Measurements from ENCODE around the gene SYNE1.
A peak's percentile ranks its signal among the peaks of the same experiment; 100 is the strongest.

Gene SYNE1

GRCh38 chr6:152356016-152356415 is 281.1 kb downstream of the SYNE1 start:
- Histone ChIP-seq H3K4me3 (no peak overlapping the region), H3K27ac (no peak overlapping the region), H3K36me3 (no peaks in the 10 kb centered on the region), H3K4me1 (no peaks in the 10 kb centered on the region), H3K9me3 (replicated peaks in 1 of 11) (no peaks in the 10 kb centered on the region), H4K20me1 (no peaks in the 10 kb centered on the region), H3K27me3 (no peaks in the 10 kb centered on the region), H3K9ac (no peak overlapping the region), H3K4me2 (no peak overlapping the region)
- TF ChIP-seq Cebpa-rat (IDR thresholded peaks at IDR 0.05): no peak

- Histone ChIP-seq H3K4me2 (no peak overlapping the region), H3K27ac (no peak overlapping the region), H3K9me3 (replicated peaks in 1 of 11) (no peaks in the 10 kb centered on the region), H3K36me3 (no peaks in the 10 kb centered on the region), H3K4me3 (no peak overlapping the region), H3K4me1 (no peaks in the 10 kb centered on the region), H4K20me1 (no peaks in the 10 kb centered on the region), H3K27me3 (no peaks in the 10 kb centered on the region), H3K9ac (no peak overlapping the region)
- no peak for TF ChIP-seq Cebpa-rat (IDR thresholded peaks at IDR 0.05)
These were observed 282.0 kb downstream of the SYNE1 start for GRCh38 chr6:152355166-152355565.

GRCh38 chr6:152353440-152353839 is 283.7 kb downstream of the SYNE1 start:
- Histone ChIP-seq H3K4me3 (no peak overlapping the region), H3K9ac (no peak overlapping the region), H3K27ac (no peak overlapping the region), H3K27me3 (no peaks in the 10 kb centered on the region), H3K9me3 (replicated peaks in 1 of 11) (no peaks in the 10 kb centered on the region), H3K4me1 (no peaks in the 10 kb centered on the region), H4K20me1 (no peaks in the 10 kb centered on the region), H3K4me2 (no peak overlapping the region), H3K36me3 (no peaks in the 10 kb centered on the region)
- no peak for TF ChIP-seq Cebpa-rat (IDR thresholded peaks at IDR 0.05)

- Histone ChIP-seq H3K4me1 (no peaks in the 10 kb centered on the region), H3K9ac (no peak overlapping the region), H3K27me3 (no peaks in the 10 kb centered on the region), H3K36me3 (no peaks in the 10 kb centered on the region), H3K4me3 (no peak overlapping the region), H3K27ac (no peak overlapping the region), H3K9me3 (replicated peaks in 1 of 11) (no peaks in the 10 kb centered on the region), H4K20me1 (no peaks in the 10 kb centered on the region), H3K4me2 (no peak overlapping the region)
- TF ChIP-seq Cebpa-rat (IDR thresholded peaks at IDR 0.05): no peak
These were observed 285.4 kb downstream of the SYNE1 start for GRCh38 chr6:152351742-152352141.

- Histone ChIP-seq H3K36me3 (no peaks in the 10 kb centered on the region), H3K9me3 (replicated peaks in 1 of 11) (no peaks in the 10 kb centered on the region), H4K20me1 (no peaks in the 10 kb centered on the region), H3K9ac (no peak overlapping the region), H3K27ac (no peak overlapping the region), H3K4me3 (no peak overlapping the region), H3K27me3 (no peaks in the 10 kb centered on the region), H3K4me1 (no peaks in the 10 kb centered on the region), H3K4me2 (no peak overlapping the region)
- no peak for TF ChIP-seq Cebpa-rat (IDR thresholded peaks at IDR 0.05)
These were observed 286.1 kb downstream of the SYNE1 start for GRCh38 chr6:152351110-152351509.

- no peak overlapping the region for H3K27ac ChIP-seq
- H3K4me2 ChIP-seq: no peak overlapping the region
- no peaks in the 10 kb centered on the region for H3K27me3 ChIP-seq
- H4K20me1 ChIP-seq: no peaks in the 10 kb centered on the region
- H3K36me3 ChIP-seq: no peaks in the 10 kb centered on the region
- no peaks in the 10 kb centered on the region for H3K9me3 ChIP-seq (replicated peaks in 1 of 11)
- no peak overlapping the region for H3K4me3 ChIP-seq
- TF ChIP-seq Cebpa-rat (IDR thresholded peaks at IDR 0.05): no peak
- no peak overlapping the region for H3K9ac ChIP-seq
- no peaks in the 10 kb centered on the region for H3K4me1 ChIP-seq
These were observed 289.0 kb downstream of the SYNE1 start for GRCh38 chr6:152348116-152348515.

GRCh38 chr6:152343735-152344360 is 293.3 kb downstream of the SYNE1 start:
- H3K36me3 ChIP-seq: no peaks in the 10 kb centered on the region
- H3K4me2 ChIP-seq: no peak overlapping the region
- no peaks in the 10 kb centered on the region for H3K9me3 ChIP-seq (replicated peaks in 1 of 11)
- no peak overlapping the region for H3K27ac ChIP-seq
- no peak for TF ChIP-seq Cebpa-rat (IDR thresholded peaks at IDR 0.05)
- H3K27me3 ChIP-seq: no peaks in the 10 kb centered on the region
- H3K4me3 ChIP-seq: no peak overlapping the region
- no peak overlapping the region for H3K9ac ChIP-seq
- peaks cover 0 to 14% (median 0%) of the 10 kb centered on the region in 10 experiments; a peak in 5 of 20 replicates for H3K4me1 ChIP-seq
- no peaks in the 10 kb centered on the region for H4K20me1 ChIP-seq

- H4K20me1 ChIP-seq: no peaks in the 10 kb centered on the region
- TF ChIP-seq Cebpa-rat (IDR thresholded peaks at IDR 0.05): no peak
- H3K27ac ChIP-seq: 0 out of 22 replicates have a peak overlapping the region, but pooled peaks of 1 of the 11 experiments have one; percentile 13
- H3K36me3 ChIP-seq: no peaks in the 10 kb centered on the region
- no peaks in the 10 kb centered on the region for H3K9me3 ChIP-seq (replicated peaks in 1 of 11)
- peak overlapping the region in 2 of 11 experiments; percentile 20 to 40; a peak in 4 of 22 replicates for H3K4me2 ChIP-seq
- peaks cover 0 to 18% (median 0%) of the 10 kb centered on the region in 10 experiments; a peak in 5 of 20 replicates for H3K4me1 ChIP-seq
- no peak overlapping the region for H3K9ac ChIP-seq
- H3K4me3 ChIP-seq: no peak overlapping the region
- no peaks in the 10 kb centered on the region for H3K27me3 ChIP-seq
These were observed 295.6 kb downstream of the SYNE1 start for GRCh38 chr6:152341596-152341995.

GRCh38 chr6:152338335-152339125 is 298.6 kb downstream of the SYNE1 start:
- Histone ChIP-seq H3K9me3 (replicated peaks in 1 of 11) (no peaks in the 10 kb centered on the region), H3K9ac (no peak overlapping the region), H3K27me3 (no peaks in the 10 kb centered on the region), H3K27ac (no peak overlapping the region), H3K4me2 (peak overlapping the region in 1 of 11 experiments; percentile 19; a peak in 1 of 22 replicates), H4K20me1 (no peaks in the 10 kb centered on the region), H3K4me1 (peaks cover 0 to 18% (median 0%) of the 10 kb centered on the region in 10 experiments; a peak in 5 of 20 replicates), H3K4me3 (no peak overlapping the region), H3K36me3 (no peaks in the 10 kb centered on the region)
- no peak for TF ChIP-seq Cebpa-rat (IDR thresholded peaks at IDR 0.05)

- H3K4me3 ChIP-seq: no peak overlapping the region
- no peak for TF ChIP-seq Cebpa-rat (IDR thresholded peaks at IDR 0.05)
- no peaks in the 10 kb centered on the region for H3K9me3 ChIP-seq (replicated peaks in 1 of 11)
- H3K27me3 ChIP-seq: no peaks in the 10 kb centered on the region
- no peaks in the 10 kb centered on the region for H4K20me1 ChIP-seq
- no peak overlapping the region for H3K4me2 ChIP-seq
- H3K36me3 ChIP-seq: no peaks in the 10 kb centered on the region
- H3K9ac ChIP-seq: no peak overlapping the region
- no peak overlapping the region for H3K27ac ChIP-seq
- H3K4me1 ChIP-seq: peaks cover 0 to 23% (median 0%) of the 10 kb centered on the region in 10 experiments; a peak in 7 of 20 replicates
These were observed 302.6 kb downstream of the SYNE1 start for GRCh38 chr6:152334555-152334954.

Measured in BLaER1 treated with 17β-estradiol and CSF1 and Interleukin-3, amounts not matched to agents 10 nM and 100 nM (cell line).